WERI-Rb-1 (cell line): ENCODE results near the gene TBC1D1.

ENCODE experiments used
- DNase-seq: peaks from one replicate; pipeline ENCODE4 v3.0.0-alpha.2; 2020
- H3K27ac ChIP-seq: fragments of 250-450 bp; sonication (Bioruptor Pico); 2 replicates; pipeline ENCODE4 v1.5.1; 2020; ENCODE audit warnings: mild to moderate bottlenecking, moderate library complexity
- H3K27me3 ChIP-seq: fragments of 250-450 bp; sonication (Bioruptor Pico); 2 replicates; pipeline ENCODE4 v1.5.1; 2021; ENCODE audit warnings: mild to moderate bottlenecking, low read depth, moderate library complexity; ENCODE audit not compliant: insufficient read depth, severe bottlenecking
- H3K36me3 ChIP-seq: fragments of 250-450 bp; sonication (Bioruptor Pico); 2 replicates; pipeline ENCODE4 v1.5.1; 2020; ENCODE audit warnings: mild to moderate bottlenecking, moderate library complexity
- H3K4me3 ChIP-seq: 2 replicates; pipeline ENCODE4 v1.5.1; 2011; ENCODE audit warnings: low read depth, mild to moderate bottlenecking, control low read depth, low read length
- H3K9me3 ChIP-seq: fragments of 250-450 bp; sonication (Bioruptor Pico); 2 replicates; pipeline ENCODE4 v1.5.1; 2021; ENCODE audit warnings: mild to moderate bottlenecking, moderate library complexity; ENCODE audit not compliant: severe bottlenecking
- CTCF ChIP-seq: IDR thresholded peaks from 2 replicates; pipeline ENCODE4 v1.5.1; 2011; ENCODE audit warnings: low read depth, mild to moderate bottlenecking, control low read depth, inconsistent platforms, low read length

The TBC1D1 gene

GRCh38 chr4:38145033-38145678 is 254.3 kb downstream of the TBC1D1 start:
- no peak for TF ChIP-seq CTCF
- DNase-seq = no peak
- H3K4me3 ChIP-seq = no peak overlapping the region
- no peaks in the 10 kb centered on the region for H3K36me3 ChIP-seq
- H3K9me3 ChIP-seq = no peaks in the 10 kb centered on the region
- H3K27ac ChIP-seq = no peak overlapping the region
- H3K27me3 ChIP-seq = no peaks in the 10 kb centered on the region

- Histone ChIP-seq H3K27me3 (no peaks in the 10 kb centered on the region), H3K36me3 (no peaks in the 10 kb centered on the region), H3K27ac (no peak overlapping the region), H3K9me3 (no peaks in the 10 kb centered on the region), H3K4me3 (no peak overlapping the region)
- DNase-seq = no peak
- no peak for TF ChIP-seq CTCF
Observed at GRCh38 chr4:38145741-38146140, 254.9 kb downstream of the TBC1D1 start.

- no peak for TF ChIP-seq CTCF
- Histone ChIP-seq H3K9me3 (no peaks in the 10 kb centered on the region), H3K27ac (no peak overlapping the region), H3K27me3 (no peaks in the 10 kb centered on the region), H3K4me3 (no peak overlapping the region), H3K36me3 (no peaks in the 10 kb centered on the region)
- DNase-seq = no peak
Observed at GRCh38 chr4:38146383-38146782, 255.5 kb downstream of the TBC1D1 start.

- TF ChIP-seq CTCF = no peak
- Histone ChIP-seq H3K9me3 (peaks cover 2% of the 10 kb centered on the region), H3K27me3 (no peaks in the 10 kb centered on the region), H3K4me3 (no peak overlapping the region), H3K36me3 (no peaks in the 10 kb centered on the region), H3K27ac (no peak overlapping the region)
- DNase-seq = no peak
Observed at GRCh38 chr4:38149472-38149996, 258.6 kb downstream of the TBC1D1 start.

- no peak for DNase-seq
- TF ChIP-seq CTCF = no peak
- Histone ChIP-seq H3K9me3 (peaks cover 2% of the 10 kb centered on the region), H3K27ac (no peak overlapping the region), H3K36me3 (no peaks in the 10 kb centered on the region), H3K4me3 (no peak overlapping the region), H3K27me3 (no peaks in the 10 kb centered on the region)
Observed at GRCh38 chr4:38149997-38150671, 259.2 kb downstream of the TBC1D1 start.
